Measurements from ENCODE around the gene RFX8. TPM values are rescaled to one million over a fixed set of nuclear protein-coding genes. Genes with fewer than 3 reads are reported as not detected.
A peak's percentile ranks its signal among the peaks of the same experiment; 100 is the strongest.
"Not testable (repeated sequence)": the region's sequence is repeated elsewhere in the genome, so short reads cannot be mapped to it uniquely, and the experiment has no call there.

Gene RFX8
- total RNA-seq, 2 donors from 2014 or later = 0.45 to 0.48 TPM

DNA sequence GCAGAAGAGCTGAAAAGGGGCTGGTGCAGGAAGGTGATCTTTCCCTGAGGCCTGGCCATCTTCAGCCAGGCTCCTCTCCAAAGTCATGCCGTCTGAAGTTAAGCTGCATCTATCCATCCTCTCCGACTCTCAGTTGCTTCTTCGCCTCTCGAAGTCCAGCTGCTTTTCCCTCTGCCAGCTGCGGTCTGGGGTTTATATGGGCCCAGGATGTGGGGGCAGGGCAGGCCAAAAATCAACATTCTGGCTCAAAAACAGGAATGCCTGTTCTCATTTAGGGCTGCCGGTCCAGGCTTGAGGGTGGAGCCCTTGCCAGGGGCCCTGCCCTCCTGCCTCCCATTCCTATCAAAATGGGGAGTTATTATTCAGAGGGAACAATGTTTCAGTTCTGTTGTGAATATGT is 118.9 kb downstream of the RFX8 start:
- no peak for ATAC-seq (replicated peaks)
- H3K9me3 Mint-ChIP-seq = no peaks in the 10 kb centered on the region
- no peaks in the 10 kb centered on the region for H3K27me3 Mint-ChIP-seq
- H3K4me3 Mint-ChIP-seq = no peak overlapping the region
- peaks cover 14% of the 10 kb centered on the region for H3K4me1 Mint-ChIP-seq
- no peaks in the 10 kb centered on the region for H3K36me3 Mint-ChIP-seq (ENCODE audit: low read depth)
- no peak overlapping the region for H3K27ac Mint-ChIP-seq

DNA sequence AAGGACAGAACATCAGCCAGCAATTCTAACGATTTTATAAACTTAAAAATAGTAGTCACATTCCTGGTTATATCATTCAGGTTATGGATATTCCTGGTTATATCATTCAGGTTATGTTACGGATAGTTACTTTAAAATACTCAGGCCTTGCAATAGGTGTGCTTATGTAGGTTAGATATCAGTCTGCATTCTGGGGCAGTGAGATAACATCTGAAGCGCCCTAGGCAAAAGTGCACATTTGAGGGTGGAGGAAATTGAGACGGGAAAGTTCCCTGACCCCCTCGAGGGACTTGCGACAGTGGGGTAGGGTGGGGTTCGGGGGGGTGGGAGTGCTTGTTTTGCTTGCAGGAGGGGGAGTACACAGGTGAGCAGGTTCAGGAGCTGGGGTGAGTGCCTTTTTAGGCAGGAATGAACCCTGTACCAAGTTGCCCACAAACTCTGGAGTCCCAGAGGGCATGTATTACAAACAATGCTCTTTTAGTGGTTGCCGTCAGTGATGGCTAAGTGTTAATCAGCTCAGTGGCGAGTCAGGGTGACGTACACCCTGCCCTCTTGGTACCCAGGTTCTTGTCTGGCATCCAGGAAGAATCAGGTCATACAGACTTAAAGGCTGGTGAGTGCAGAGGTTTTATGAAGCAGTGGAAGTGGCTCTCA is 119.4 kb downstream of the RFX8 start:
- no peaks in the 10 kb centered on the region for H3K27me3 Mint-ChIP-seq
- ATAC-seq (replicated peaks) = peak; percentile 53
- H3K4me1 Mint-ChIP-seq = peaks cover 13% of the 10 kb centered on the region
- H3K9me3 Mint-ChIP-seq = no peaks in the 10 kb centered on the region
- no peaks in the 10 kb centered on the region for H3K36me3 Mint-ChIP-seq (ENCODE audit: low read depth)
- H3K4me3 Mint-ChIP-seq = no peak overlapping the region
- H3K27ac Mint-ChIP-seq = no peak overlapping the region

DNA sequence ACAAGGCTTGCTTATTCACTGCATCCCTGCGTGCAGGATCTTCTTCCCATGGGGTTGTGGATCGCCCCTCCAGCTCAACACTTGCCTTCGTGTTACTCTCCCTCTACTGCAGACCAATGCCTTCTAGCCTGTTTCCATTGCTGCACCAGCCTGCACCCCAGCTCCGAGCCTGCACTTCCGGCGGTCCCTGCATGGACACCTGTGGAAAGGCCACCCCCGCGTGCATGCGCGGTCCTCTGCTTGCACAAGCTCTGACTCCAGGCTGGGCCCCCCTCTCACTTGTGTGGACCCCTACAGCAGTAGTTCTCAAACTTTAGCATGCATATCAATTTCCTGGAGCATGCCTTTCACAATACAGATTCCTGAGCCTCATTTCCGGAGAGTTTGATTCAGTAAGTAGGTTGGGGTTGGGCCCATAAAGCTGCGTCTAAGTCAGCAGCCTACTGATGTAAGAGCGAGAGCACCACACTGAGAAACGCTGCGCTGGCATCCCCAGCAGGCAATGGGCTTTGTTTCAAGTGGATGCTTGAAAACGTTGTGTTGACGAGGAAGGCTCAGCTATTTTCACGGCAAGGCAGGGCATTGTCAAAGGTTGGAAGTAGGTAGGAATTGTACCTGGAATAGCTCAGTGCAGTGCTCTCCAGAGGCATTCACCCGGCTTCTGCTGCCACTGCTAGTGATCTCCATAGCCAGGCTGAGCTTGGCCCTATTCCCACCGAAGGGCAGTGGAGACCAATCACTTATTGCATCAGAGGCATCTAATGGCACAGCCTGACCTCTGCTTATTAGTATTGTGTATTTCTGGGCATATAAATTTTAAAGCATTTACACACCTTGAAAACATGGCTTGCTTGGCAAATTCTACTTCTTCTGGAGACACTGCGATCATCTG is 120.2 kb downstream of the RFX8 start:
- Mint-ChIP-seq H3K36me3 (ENCODE audit: low read depth) (no peaks in the 10 kb centered on the region), H3K27ac (no peak overlapping the region), H3K9me3 (no peaks in the 10 kb centered on the region), H3K4me1 (peaks cover 9% of the 10 kb centered on the region), H3K27me3 (no peaks in the 10 kb centered on the region), H3K4me3 (no peak overlapping the region)
- no peak for ATAC-seq (replicated peaks)

DNA sequence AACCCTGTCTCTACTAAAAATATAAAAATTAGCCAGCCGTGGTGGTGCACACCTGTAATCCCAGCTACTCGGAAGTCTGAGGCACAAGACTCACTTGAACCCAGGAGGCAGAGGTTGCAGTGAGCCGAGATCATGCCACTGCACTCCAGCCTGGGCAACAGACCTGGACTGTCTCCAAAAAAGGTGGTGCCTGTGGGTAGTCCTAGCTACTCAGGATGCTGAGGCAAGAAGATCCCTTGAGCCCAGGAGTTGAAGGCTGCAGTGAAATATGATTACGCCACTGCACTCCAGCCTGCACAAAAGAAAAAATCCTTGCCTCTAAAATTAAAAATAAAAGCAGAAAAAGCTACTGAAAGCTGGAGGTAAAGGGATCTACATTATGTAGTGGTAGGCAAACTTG is 122.3 kb downstream of the RFX8 start:
- H3K27me3 Mint-ChIP-seq; H3K4me3 Mint-ChIP-seq; H3K9me3 Mint-ChIP-seq; ATAC-seq (replicated peaks); H3K4me1 Mint-ChIP-seq; H3K36me3 Mint-ChIP-seq (ENCODE audit: low read depth); H3K27ac Mint-ChIP-seq: not testable (repeated sequence)

DNA sequence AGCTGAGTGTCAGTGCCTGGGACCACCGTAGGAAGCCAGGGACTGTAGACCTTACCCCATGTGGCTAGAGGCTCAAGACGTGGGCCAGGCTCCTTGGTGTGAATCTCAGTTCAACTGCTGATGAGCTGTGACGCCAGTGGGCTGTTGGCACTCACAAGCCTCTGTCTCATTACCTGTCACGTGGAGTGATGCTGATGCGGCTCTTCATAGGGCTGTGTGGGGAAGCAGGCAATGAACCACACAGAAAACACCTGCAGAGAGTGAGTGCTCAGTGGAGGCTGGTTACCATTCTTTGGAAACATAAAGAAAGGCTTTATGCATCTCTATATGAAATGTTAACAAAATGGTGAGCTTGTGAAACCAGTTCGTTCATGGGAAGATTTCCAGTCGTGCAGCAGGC is 123.7 kb downstream of the RFX8 start:
- ATAC-seq (replicated peaks) = no peak
- Mint-ChIP-seq H3K27me3 (no peaks in the 10 kb centered on the region), H3K4me3 (no peak overlapping the region), H3K9me3 (no peaks in the 10 kb centered on the region), H3K4me1 (peaks cover 4% of the 10 kb centered on the region), H3K36me3 (ENCODE audit: low read depth) (no peaks in the 10 kb centered on the region), H3K27ac (no peak overlapping the region)

DNA sequence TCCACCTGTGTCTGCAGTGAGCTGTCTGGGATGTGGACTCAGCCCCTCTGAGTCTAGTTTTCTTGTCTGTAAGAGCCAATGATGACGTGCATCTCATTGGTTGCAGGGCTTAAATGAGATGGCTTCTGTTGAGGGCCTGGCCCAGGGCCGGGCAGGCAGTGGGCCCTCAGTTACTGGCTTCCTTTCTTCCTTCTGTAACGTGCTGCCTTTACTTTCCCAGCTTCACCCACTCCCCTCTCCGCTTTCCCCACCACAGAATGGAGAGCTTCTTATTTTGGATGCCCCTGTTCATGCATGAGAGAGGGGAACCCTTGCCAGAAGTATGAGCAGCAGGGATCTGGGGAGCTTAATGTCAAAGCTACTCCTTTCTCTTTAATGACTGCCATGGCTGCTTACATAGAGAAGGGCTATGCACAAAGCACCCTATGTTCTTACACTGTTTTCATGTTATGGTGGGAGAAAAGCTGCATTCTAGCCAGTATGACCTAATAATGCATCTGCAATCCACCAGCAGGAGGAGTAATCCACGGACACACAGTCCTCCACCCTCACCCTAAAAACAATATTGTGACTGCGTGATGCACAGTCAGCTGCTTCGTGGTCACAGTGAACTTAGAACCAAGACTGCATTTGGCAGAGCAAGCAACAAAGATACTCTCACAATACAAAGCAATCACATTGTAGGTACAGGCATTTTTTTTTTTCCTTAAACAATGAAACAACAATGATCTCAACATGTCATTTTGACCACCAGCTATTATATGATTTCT is 124.8 kb downstream of the RFX8 start:
- no peaks in the 10 kb centered on the region for H3K36me3 Mint-ChIP-seq (ENCODE audit: low read depth)

DNA sequence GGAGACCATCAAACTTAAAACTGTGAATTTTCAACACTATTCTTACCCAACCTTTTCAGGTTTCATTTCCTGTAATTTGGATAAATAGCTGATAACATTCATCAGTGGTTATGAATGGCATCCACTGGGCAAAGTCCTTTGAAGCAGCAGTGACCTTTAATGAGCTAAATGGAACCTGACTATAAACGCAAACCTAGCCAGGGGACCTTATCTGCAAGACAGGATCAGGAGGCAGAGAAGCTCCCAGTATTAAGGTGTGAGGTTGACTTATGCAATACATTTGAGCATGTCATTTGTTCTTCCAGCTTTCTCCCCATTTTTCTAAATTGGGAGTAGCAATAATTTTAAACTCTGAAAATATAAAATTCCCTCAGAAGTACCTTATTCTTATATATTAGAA is 126.0 kb downstream of the RFX8 start:
- Mint-ChIP-seq H3K4me3 (no peak overlapping the region), H3K27me3 (no peaks in the 10 kb centered on the region), H3K27ac (no peak overlapping the region), H3K36me3 (ENCODE audit: low read depth) (no peaks in the 10 kb centered on the region), H3K4me1 (peaks cover 4% of the 10 kb centered on the region), H3K9me3 (no peaks in the 10 kb centered on the region)
- ATAC-seq (replicated peaks) = no peak

More for the DNA sequence above, 124.8 kb downstream of the RFX8 start:
- H3K9me3 Mint-ChIP-seq = no peaks in the 10 kb centered on the region
- peaks cover 4% of the 10 kb centered on the region for H3K4me1 Mint-ChIP-seq
- no peak overlapping the region for H3K4me3 Mint-ChIP-seq
- H3K27me3 Mint-ChIP-seq = no peaks in the 10 kb centered on the region
- peak; percentile 42 for ATAC-seq (replicated peaks)
- no peak overlapping the region for H3K27ac Mint-ChIP-seq

Other genes starting within 250 kb of the RFX8 start
- 10 to 100 TPM; 38.5 to 56.1 TPM for gene CNOT11, start 222.2 kb downstream of the RFX8 start, total RNA-seq
- gene RNF149, start 166.4 kb downstream of the RFX8 start, total RNA-seq = 100 to 1,000 TPM in 1 of 2 donors, 10 to 100 TPM in 1; 83.5 to 108 TPM
- not detected for gene CREG2, start 87.6 kb downstream of the RFX8 start, total RNA-seq
- 10 to 100 TPM; 26.4 to 54.9 TPM for gene MAP4K4, start 222.6 kb upstream of the RFX8 start, total RNA-seq